ENCODE results near the gene IQSEC1.

Gene IQSEC1

DNA sequence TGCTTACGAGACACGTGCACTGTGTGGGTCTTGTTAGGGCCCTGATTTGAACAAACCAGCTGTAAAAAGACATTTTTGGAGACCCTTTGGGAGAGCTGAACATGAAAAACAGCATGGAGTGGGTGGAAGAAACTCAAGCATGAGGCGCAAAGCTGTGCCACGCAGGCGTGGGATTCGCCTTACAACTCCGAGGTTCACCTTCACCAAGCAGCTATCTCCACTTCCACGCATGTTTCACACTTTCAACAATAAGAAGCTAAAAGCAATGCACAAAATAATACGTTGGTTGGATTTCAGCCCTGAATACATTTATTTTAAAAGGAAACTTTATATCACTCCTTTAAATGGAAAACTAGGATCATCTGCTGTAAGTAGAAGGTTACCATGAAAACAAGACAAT lies 42.5 kb downstream of the IQSEC1 start:
- no peaks in the 10 kb centered on the region for H3K9me3 ChIP-seq (ENCODE audit: control insufficient read depth, low read length)
- no peak overlapping the region for H3K4me2 ChIP-seq (ENCODE audit: low read length)
- TF ChIP-seq CTCF (IDR thresholded peaks at IDR 0.05): no peak
- H3K4me1 ChIP-seq: no peaks in the 10 kb centered on the region
- H3K4me3 ChIP-seq (ENCODE audit: low read depth, low read length): no peak overlapping the region
- no peak overlapping the region for H2AFZ ChIP-seq
- no peaks in the 10 kb centered on the region for H3K27me3 ChIP-seq (ENCODE audit: control insufficient read depth, insufficient read depth, low read length)
- H3K27ac ChIP-seq: no peak overlapping the region
- no peaks in the 10 kb centered on the region for H3K36me3 ChIP-seq (ENCODE audit: control insufficient read depth, insufficient read depth, low read length)
- H3K9ac ChIP-seq: no peak overlapping the region
- no peaks in the 10 kb centered on the region for H3K79me2 ChIP-seq

DNA sequence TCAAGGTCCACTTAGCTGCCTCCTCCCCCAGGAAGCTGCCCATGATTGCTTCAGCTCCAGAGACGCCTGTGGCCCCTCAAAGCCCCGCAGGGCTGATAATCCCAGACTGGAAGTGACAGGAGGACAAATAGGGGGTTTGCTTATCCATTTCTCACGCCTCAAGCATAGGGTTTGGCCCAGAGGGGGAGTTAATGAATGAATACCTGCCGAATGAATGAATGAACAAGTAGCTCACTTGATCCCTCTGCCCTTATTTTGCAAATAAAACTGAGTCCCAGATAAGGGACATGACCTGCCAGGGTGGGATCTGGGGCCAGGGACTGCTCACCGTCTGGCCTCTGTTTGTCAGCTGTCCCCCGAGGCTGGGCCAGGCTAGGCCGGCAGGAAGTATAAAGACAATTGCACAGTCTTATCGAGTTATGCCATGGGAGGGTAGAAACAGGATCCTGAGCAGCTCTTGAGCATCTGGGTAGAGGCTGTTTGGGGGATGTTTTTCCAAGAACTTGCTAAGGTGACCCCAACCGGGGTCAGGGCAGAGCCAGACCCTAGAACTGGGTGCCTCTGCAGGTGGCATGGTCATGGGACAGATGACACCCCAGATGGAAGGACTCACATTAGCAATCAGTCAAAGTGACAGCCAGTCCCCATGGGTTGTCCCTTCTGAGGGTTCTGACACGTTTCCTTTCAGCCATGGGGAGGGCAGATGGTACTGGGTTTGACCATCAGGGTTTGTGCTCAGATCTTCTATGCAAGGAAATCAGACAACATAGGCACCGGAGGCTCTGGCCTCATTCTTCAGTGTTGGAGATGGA lies 45.0 kb downstream of the IQSEC1 start:
- Histone ChIP-seq H2AFZ (no peak overlapping the region), H3K79me2 (no peaks in the 10 kb centered on the region), H3K4me1 (no peaks in the 10 kb centered on the region), H3K9me3 (ENCODE audit: control insufficient read depth, low read length) (no peaks in the 10 kb centered on the region), H3K36me3 (ENCODE audit: control insufficient read depth, insufficient read depth, low read length) (no peaks in the 10 kb centered on the region), H3K9ac (no peak overlapping the region), H3K27ac (no peak overlapping the region), H3K4me2 (ENCODE audit: low read length) (no peak overlapping the region), H3K27me3 (ENCODE audit: control insufficient read depth, insufficient read depth, low read length) (no peaks in the 10 kb centered on the region), H3K4me3 (ENCODE audit: low read depth, low read length) (no peak overlapping the region)
- TF ChIP-seq CTCF (IDR thresholded peaks at IDR 0.05): no peak

GRCh38 chr3:13027154-13027553 lies 46.1 kb downstream of the IQSEC1 start:
- no peaks in the 10 kb centered on the region for H3K27me3 ChIP-seq (ENCODE audit: control insufficient read depth, insufficient read depth, low read length)
- no peaks in the 10 kb centered on the region for H3K36me3 ChIP-seq (ENCODE audit: control insufficient read depth, insufficient read depth, low read length)
- no peaks in the 10 kb centered on the region for H3K4me1 ChIP-seq
- no peak overlapping the region for H3K27ac ChIP-seq
- H3K9me3 ChIP-seq (ENCODE audit: control insufficient read depth, low read length): no peaks in the 10 kb centered on the region
- H3K4me2 ChIP-seq (ENCODE audit: low read length): no peak overlapping the region
- no peak overlapping the region for H2AFZ ChIP-seq
- H3K79me2 ChIP-seq: no peaks in the 10 kb centered on the region
- H3K4me3 ChIP-seq (ENCODE audit: low read depth, low read length): no peak overlapping the region
- TF ChIP-seq CTCF (IDR thresholded peaks at IDR 0.05): no peak
- H3K9ac ChIP-seq: no peak overlapping the region

DNA sequence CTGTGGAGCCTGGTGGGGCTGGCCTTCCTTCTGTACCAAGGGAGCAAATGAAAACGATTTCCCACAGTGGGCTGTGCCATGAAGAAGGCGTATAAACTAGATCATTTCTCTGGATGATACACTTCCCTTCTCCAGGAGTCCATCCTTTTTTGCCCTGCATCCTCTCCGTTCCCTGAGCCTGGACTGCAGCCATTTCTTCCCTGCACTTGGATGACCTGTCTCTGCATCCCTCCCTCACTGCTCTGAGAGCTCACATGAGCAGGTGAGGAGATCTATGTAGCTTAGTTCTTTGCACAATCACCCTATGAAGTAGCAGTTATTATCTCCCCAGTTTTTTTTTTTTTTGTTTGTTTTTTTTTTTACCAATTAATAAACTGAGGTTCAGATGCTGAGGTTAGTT lies 46.7 kb downstream of the IQSEC1 start:
- Histone ChIP-seq H3K4me1 (no peaks in the 10 kb centered on the region), H3K4me2 (ENCODE audit: low read length) (no peak overlapping the region), H3K9ac (no peak overlapping the region), H3K79me2 (no peaks in the 10 kb centered on the region), H3K27ac (no peak overlapping the region), H2AFZ (no peak overlapping the region), H3K36me3 (ENCODE audit: control insufficient read depth, insufficient read depth, low read length) (no peaks in the 10 kb centered on the region), H3K4me3 (ENCODE audit: low read depth, low read length) (no peak overlapping the region), H3K27me3 (ENCODE audit: control insufficient read depth, insufficient read depth, low read length) (no peaks in the 10 kb centered on the region), H3K9me3 (ENCODE audit: control insufficient read depth, low read length) (no peaks in the 10 kb centered on the region)
- no peak for TF ChIP-seq CTCF (IDR thresholded peaks at IDR 0.05)

Measured in parathyroid adenoma (tissue), 2 donors.